SU-DHL-6 (cell line): ENCODE measurements around the gene CYP2A6.
"Not testable (repeated sequence)": the region's sequence is repeated elsewhere in the genome, so short reads cannot be mapped to it uniquely, and the experiment has no call there.

Source experiments
- H2AFZ ChIP-seq: fragments of 200-600 bp; sonication (generic); 2 replicates; pipeline ENCODE4 v1.6.1; 2014; ENCODE audit warnings: low read depth, mild to moderate bottlenecking, moderate library complexity, mixed read lengths, antibody characterized with exemption, low read length; ENCODE audit not compliant: severe bottlenecking
- H3F3A ChIP-seq: fragments of 200-600 bp; shearing (Covaris generic); 2 replicates; pipeline ENCODE4 v1.6.0; 2016; ENCODE audit warnings: antibody characterized with exemption, mild to moderate bottlenecking; ENCODE audit not compliant: insufficient read depth
- H3K27ac ChIP-seq: fragments of 200-600 bp; sonication (generic); 2 replicates; pipeline ENCODE4 v1.5.1; 2016; ENCODE audit warnings: low read depth, mild to moderate bottlenecking, low read length, moderate library complexity, mixed read lengths
- H3K27me3 ChIP-seq: fragments of 200-600 bp; sonication (generic), shearing (Covaris generic); 2 replicates; pipeline ENCODE4 v1.6.0; 2014; ENCODE audit warnings: mild to moderate bottlenecking, low read length
- H3K36me3 ChIP-seq: fragments of 200-600 bp; sonication (generic); 2 replicates; pipeline ENCODE4 v1.6.1; 2014; ENCODE audit warnings: mild to moderate bottlenecking, low read length, mixed read lengths
- H3K4me2 ChIP-seq: fragments of 300-600, 200-600 bp; shearing (Covaris generic), sonication (generic); 2 replicates; pipeline ENCODE4 v1.6.0; 2014; ENCODE audit warnings: low read length, low read depth, mild to moderate bottlenecking; ENCODE audit not compliant: poor library complexity, severe bottlenecking
- H3K4me3 ChIP-seq: fragments of 200-600 bp; sonication (generic); 2 replicates; pipeline ENCODE4 v1.5.1; 2014; ENCODE audit warnings: antibody characterized with exemption, low read length, mild to moderate bottlenecking, mixed read lengths; ENCODE audit not compliant: insufficient read depth, poor library complexity, severe bottlenecking
- H3K79me2 ChIP-seq: fragments of 200-600 bp; sonication (generic); 2 replicates; pipeline ENCODE4 v1.6.1; 2014; ENCODE audit warnings: mild to moderate bottlenecking, low read length, moderate library complexity; ENCODE audit not compliant: insufficient read depth
- H3K9ac ChIP-seq: fragments of 200-600 bp; sonication (generic); 2 replicates; pipeline ENCODE4 v1.7.0; 2014; ENCODE audit warnings: mild to moderate bottlenecking, low read length
- H3K9me2 ChIP-seq: fragments of 200-600 bp; sonication (generic); replicated peaks from 2 replicates; pipeline ENCODE4 v1.6.1; 2014; ENCODE audit warnings: low read length; ENCODE audit not compliant: insufficient read depth
- H3K9me3 ChIP-seq: fragments of 200-600 bp; sonication (generic); 2 replicates; pipeline ENCODE4 v1.6.1; 2014; ENCODE audit warnings: low read length, mixed read lengths; ENCODE audit not compliant: insufficient read depth
- H4K20me1 ChIP-seq: fragments of 200-600 bp; sonication (generic); 2 replicates; pipeline ENCODE4 v1.6.1; 2014; ENCODE audit warnings: low read depth, mild to moderate bottlenecking, antibody characterized with exemption, low read length, moderate library complexity, mixed read lengths
- EZH2phosphoT487 ChIP-seq: fragments of 200-600 bp; sonication (generic), shearing (Covaris generic); conservative IDR thresholded peaks from 2 replicates; pipeline ENCODE4 v1.6.1; 2018; ENCODE audit warnings: mild to moderate bottlenecking, antibody characterized with exemption, low read length, moderate library complexity, mixed read lengths
- TF ChIP-seq, protein P1 (sequence below): fragments of 200-600 bp; sonication (generic); IDR thresholded peaks from one replicate; pipeline ENCODE4 v1.5.1; 2017; ENCODE audit warnings: antibody characterized with exemption, mild to moderate bottlenecking, low read length, moderate library complexity; ENCODE audit not compliant: insufficient read depth, poor library complexity, severe bottlenecking

CYP2A6 gene

DNA sequence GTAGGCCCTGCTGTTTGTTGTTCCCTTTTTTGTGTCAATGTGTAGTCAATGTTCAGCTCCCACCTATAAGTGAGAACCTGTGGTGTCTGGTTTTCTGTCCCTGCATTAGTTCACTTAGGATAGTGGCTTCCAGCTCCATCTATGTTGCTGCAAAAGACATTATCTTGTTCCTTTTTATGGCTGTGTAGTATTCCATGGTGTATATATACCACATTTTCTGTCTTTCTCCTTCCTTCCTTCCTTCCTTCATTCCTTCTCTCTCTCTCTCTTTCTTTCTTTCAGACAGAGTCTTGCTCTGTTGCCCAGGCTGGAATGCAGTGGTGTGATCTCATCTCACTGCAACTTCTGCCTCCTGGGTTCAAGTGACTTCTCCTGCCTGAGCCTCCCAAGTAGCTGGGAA, 21.0 kb downstream of the CYP2A6 start:
- Histone ChIP-seq H3K27me3 (no peaks in the 10 kb centered on the region), H3K9me2 (no peaks in the 10 kb centered on the region), H3K36me3 (no peaks in the 10 kb centered on the region), H3K4me3 (no peak overlapping the region), H3K9me3 (no peaks in the 10 kb centered on the region), H2AFZ (no peak overlapping the region), H3K9ac (no peak overlapping the region), H3F3A (no peaks in the 10 kb centered on the region), H4K20me1 (no peaks in the 10 kb centered on the region), H3K4me2 (no peak overlapping the region), H3K79me2 (no peaks in the 10 kb centered on the region), H3K27ac (no peak overlapping the region)
- TF ChIP-seq, protein P1, sequence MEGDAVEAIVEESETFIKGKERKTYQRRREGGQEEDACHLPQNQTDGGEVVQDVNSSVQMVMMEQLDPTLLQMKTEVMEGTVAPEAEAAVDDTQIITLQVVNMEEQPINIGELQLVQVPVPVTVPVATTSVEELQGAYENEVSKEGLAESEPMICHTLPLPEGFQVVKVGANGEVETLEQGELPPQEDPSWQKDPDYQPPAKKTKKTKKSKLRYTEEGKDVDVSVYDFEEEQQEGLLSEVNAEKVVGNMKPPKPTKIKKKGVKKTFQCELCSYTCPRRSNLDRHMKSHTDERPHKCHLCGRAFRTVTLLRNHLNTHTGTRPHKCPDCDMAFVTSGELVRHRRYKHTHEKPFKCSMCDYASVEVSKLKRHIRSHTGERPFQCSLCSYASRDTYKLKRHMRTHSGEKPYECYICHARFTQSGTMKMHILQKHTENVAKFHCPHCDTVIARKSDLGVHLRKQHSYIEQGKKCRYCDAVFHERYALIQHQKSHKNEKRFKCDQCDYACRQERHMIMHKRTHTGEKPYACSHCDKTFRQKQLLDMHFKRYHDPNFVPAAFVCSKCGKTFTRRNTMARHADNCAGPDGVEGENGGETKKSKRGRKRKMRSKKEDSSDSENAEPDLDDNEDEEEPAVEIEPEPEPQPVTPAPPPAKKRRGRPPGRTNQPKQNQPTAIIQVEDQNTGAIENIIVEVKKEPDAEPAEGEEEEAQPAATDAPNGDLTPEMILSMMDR, result no peak
- no peak for TF ChIP-seq EZH2phosphoT487

DNA sequence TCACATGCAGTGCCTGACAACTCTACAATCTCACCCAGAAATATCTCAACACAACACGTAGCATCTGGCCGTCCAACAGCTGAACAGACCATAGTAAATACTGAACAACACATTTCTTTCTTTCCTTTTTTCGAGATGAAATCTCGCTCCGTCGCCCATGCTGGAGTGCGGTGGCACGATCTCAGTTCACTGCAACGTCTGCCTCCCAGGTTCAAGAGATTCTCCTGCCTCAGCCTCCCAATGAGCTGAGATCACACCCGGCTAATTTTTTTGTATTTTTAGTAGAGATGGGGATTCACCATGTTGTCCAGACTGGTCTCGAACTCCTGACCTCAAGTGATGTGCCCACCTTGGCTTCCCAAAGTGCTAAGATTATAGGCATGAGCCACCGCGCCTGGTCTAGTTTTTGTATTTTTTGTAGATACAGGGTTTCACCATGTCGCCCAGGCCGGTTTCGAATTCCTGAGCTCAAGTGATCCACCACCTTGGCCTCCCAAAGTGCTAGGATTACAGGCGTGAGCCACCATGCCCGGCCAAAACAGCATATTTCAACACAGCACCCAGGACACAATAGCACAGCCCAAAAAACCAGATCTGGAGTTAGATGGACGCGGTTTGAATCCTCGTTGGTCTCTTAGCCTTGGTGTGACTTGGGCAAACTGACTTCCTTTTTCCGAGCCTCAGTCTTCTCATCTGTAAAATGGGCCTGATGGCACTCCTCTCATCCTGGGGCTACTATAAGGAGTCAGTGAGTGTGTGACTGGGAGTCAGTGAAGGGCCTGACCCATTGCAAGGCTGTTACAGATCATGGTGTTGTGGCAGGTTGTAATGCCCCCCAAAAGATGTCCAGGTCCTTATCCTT, 22.6 kb downstream of the CYP2A6 start:
- no peak overlapping the region for H2AFZ ChIP-seq
- no peak overlapping the region for H3K9ac ChIP-seq
- H3K79me2 ChIP-seq, result no peaks in the 10 kb centered on the region
- H3K36me3 ChIP-seq, result no peaks in the 10 kb centered on the region
- H3K9me2 ChIP-seq, result no peaks in the 10 kb centered on the region
- TF ChIP-seq EZH2phosphoT487, result no peak
- TF ChIP-seq, protein P1, result no peak
- H4K20me1 ChIP-seq, result no peaks in the 10 kb centered on the region
- no peaks in the 10 kb centered on the region for H3F3A ChIP-seq
- no peaks in the 10 kb centered on the region for H3K9me3 ChIP-seq
- H3K4me3 ChIP-seq, result no peak overlapping the region
- H3K4me2 ChIP-seq, result no peak overlapping the region
- H3K27ac ChIP-seq, result no peak overlapping the region
- no peaks in the 10 kb centered on the region for H3K27me3 ChIP-seq

DNA sequence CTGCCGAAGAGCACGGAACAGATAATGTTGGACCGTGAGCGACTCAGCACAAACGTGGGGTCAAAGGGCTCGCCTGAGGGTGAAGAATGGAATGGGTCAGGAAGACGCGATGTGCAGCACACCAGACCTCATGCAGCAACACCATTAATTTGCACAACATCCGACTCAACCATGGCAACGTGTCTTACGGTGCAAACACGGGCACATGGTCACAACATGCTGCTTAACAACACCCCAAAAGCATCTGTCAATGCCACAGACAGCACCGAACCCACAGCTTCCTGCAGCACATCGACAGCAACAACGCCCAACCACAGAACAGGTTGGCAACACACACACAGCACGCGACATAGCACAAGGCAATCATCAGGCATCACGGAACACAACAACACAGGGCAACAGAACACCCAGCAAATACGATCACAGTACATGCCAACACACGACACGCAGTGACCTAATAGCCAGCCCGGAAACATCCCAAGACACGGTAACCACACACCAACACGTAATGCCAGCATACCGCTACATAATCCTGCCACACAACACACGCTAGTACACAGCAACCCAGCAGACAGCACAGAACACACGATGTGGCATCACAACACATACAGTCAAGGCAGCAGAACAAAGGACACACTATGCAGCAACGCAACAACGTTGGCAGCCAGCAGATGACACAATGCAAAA, 23.4 kb downstream of the CYP2A6 start:
- not testable (repeated sequence) for H3F3A ChIP-seq, H3K9ac ChIP-seq, H3K9me3 ChIP-seq, H3K9me2 ChIP-seq, H3K4me3 ChIP-seq, H4K20me1 ChIP-seq, H3K27me3 ChIP-seq, H3K4me2 ChIP-seq, H3K27ac ChIP-seq, H3K36me3 ChIP-seq, H2AFZ ChIP-seq, H3K79me2 ChIP-seq

DNA sequence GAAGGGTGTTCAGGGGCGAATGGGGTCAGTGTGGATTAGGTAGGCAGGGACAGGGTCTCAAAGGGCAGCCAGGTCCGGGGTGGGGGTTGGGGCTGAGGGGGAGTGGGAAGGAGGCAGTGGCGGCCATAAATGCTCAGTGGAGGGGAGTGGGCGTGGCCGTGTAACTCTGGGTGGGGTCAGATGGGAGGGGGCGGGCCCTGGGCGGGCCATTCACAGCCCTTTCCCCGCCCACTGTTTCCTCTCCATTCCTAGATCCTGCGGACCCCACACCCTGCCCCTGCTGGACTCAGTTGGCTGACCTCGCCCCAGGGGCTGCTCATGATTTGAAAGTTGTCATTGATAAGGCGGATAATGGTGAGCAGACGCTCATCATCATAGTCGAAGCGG, 23.9 kb downstream of the CYP2A6 start:
- not testable (repeated sequence) for H3K79me2 ChIP-seq, H3K27me3 ChIP-seq, H3K27ac ChIP-seq, H3K4me3 ChIP-seq, H4K20me1 ChIP-seq, H3K9me3 ChIP-seq, H3K9me2 ChIP-seq, H3K9ac ChIP-seq, H3K4me2 ChIP-seq, H2AFZ ChIP-seq, H3K36me3 ChIP-seq, H3F3A ChIP-seq

DNA sequence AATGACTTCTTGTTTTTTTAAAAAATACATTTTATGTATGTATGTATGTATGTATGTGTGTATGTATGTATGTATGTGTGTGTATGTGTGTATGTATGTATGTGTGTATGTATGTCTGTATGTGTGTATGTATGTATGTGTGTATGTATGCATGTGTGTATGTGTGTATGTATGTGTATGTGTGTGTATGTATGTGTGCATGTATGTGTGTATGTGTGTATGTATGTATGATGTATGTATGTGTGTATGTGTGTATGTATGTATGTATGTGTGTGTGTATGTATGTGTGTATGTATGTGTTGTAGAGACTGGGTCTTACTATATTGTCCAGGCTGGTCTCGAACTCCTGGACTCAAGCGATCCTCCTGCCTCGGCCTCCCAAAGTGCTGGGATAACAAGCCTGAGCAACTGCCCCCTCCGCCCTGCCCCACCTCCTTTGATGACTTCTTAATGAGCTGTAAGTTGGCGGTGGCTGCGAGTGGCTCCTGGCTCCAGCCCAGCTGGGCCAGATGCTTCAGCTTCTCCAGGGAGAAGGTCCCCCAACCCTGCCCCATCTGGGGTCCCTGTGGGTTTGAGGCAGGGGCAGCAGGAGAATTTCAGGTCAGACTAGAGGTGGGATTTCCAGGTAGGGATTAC, 24.7 kb downstream of the CYP2A6 start:
- H3K27me3 ChIP-seq, H3F3A ChIP-seq: not testable (repeated sequence)

DNA sequence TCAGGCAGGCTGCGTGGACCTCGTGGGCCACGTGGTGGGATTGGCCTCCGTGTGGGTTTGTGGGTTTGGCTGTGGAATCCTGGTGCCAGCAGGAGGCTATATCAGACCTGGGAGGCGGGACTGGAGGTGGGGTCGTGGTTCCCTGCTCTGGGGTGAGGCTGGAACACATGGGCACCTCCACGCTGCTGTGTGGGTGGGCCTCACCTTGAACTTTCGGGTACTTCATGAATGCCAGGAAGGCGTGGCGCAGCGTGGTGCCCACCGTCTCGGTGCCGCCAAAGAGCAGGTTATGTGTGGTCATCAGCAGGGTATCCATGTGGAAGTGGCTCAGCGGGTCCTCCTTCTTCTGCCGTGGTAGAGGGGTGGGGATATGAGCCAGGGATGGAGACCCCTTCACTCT, 25.3 kb downstream of the CYP2A6 start:
- H3K4me3 ChIP-seq, H3K27me3 ChIP-seq, H3K9me2 ChIP-seq, H3K4me2 ChIP-seq, H3K27ac ChIP-seq, H3K79me2 ChIP-seq, H4K20me1 ChIP-seq, H2AFZ ChIP-seq, H3K9ac ChIP-seq, H3F3A ChIP-seq, H3K9me3 ChIP-seq, H3K36me3 ChIP-seq: not testable (repeated sequence)

More for the DNA sequence above, 24.7 kb downstream of the CYP2A6 start:
- not testable (repeated sequence) for H3K4me3 ChIP-seq, H3K27ac ChIP-seq, H2AFZ ChIP-seq, H3K9me2 ChIP-seq, H3K79me2 ChIP-seq, H3K36me3 ChIP-seq, H4K20me1 ChIP-seq, H3K9me3 ChIP-seq, H3K4me2 ChIP-seq, H3K9ac ChIP-seq
